ENCODE data around the gene PCDHB1. TPM values are rescaled to one million over a fixed set of nuclear protein-coding genes. Genes with fewer than 3 reads are reported as not detected.
"Not testable (repeated sequence)": the region's sequence is repeated elsewhere in the genome, so short reads cannot be mapped to it uniquely, and the experiment has no call there.

Gene PCDHB1
- total RNA-seq, 2 experiments from 2014 or later = not detected

- CTCF ChIA-PET = interaction anchor here (0.6 to 1.8 kb wide), 2 partner anchors 9 to 345 kb away, joined by 4 to 9 read pairs; no protein-coding TSS in a partner anchor
- Mint-ChIP-seq H3K4me1 (ENCODE audit: low read depth) (no peaks in the 10 kb centered on the region), H3K36me3 (ENCODE audit: low read depth) (peaks cover 13% of the 10 kb centered on the region), H3K4me3 (peak within 1 kb of the TSS; percentile 28), H3K27ac (no peak within 1 kb of the TSS), H3K27me3 (ENCODE audit: low read depth) (peaks cover 34% of the 10 kb centered on the region), H3K9me3 (peaks cover 21% of the 10 kb centered on the region)
- DNase-seq = peak; percentile 26
- intact Hi-C loops (cut with micrococcal nuclease) = no loop called here
Measured at GRCh38 chr5:141094481-141095262, 43.5 kb downstream of the PCDHB1 start, which contains the start of gene PCDHB2. Gene PCDHB2, plus strand, starts transcription at chr5:141094615. Its CDS starts 176 bp downstream, at chr5:141094791.

GRCh38 chr5:141095263-141095641 lies 44.1 kb downstream of the PCDHB1 start:
- H3K36me3 Mint-ChIP-seq (ENCODE audit: low read depth) = peaks cover 13% of the 10 kb centered on the region
- H3K4me1 Mint-ChIP-seq (ENCODE audit: low read depth) = no peaks in the 10 kb centered on the region
- H3K27ac Mint-ChIP-seq = no peak overlapping the region
- H3K9me3 Mint-ChIP-seq = peaks cover 21% of the 10 kb centered on the region
- CTCF ChIA-PET = interaction anchor here (1.8 kb wide), 1 partner anchor 9 kb away, joined by 9 read pairs; no protein-coding TSS in a partner anchor
- intact Hi-C loops (cut with micrococcal nuclease) = no loop called here
- H3K27me3 Mint-ChIP-seq (ENCODE audit: low read depth) = peaks cover 38% of the 10 kb centered on the region
- DNase-seq = no peak
- H3K4me3 Mint-ChIP-seq = no peak overlapping the region

GRCh38 chr5:141096181-141096580 lies 45.0 kb downstream of the PCDHB1 start:
- H3K9me3 Mint-ChIP-seq = peaks cover 30% of the 10 kb centered on the region
- H3K36me3 Mint-ChIP-seq (ENCODE audit: low read depth) = peaks cover 17% of the 10 kb centered on the region
- H3K27me3 Mint-ChIP-seq (ENCODE audit: low read depth) = peaks cover 43% of the 10 kb centered on the region
- H3K4me1 Mint-ChIP-seq (ENCODE audit: low read depth); H3K4me3 Mint-ChIP-seq; DNase-seq; CTCF ChIA-PET; H3K27ac Mint-ChIP-seq; intact Hi-C loops (cut with micrococcal nuclease): not testable (repeated sequence)

GRCh38 chr5:141096586-141096985 lies 45.4 kb downstream of the PCDHB1 start:
- CTCF ChIA-PET; DNase-seq; H3K4me3 Mint-ChIP-seq; intact Hi-C loops (cut with micrococcal nuclease); H3K4me1 Mint-ChIP-seq (ENCODE audit: low read depth); H3K27ac Mint-ChIP-seq: not testable (repeated sequence)
- Mint-ChIP-seq H3K9me3 (peaks cover 32% of the 10 kb centered on the region), H3K27me3 (ENCODE audit: low read depth) (peaks cover 47% of the 10 kb centered on the region), H3K36me3 (ENCODE audit: low read depth) (peaks cover 17% of the 10 kb centered on the region)

GRCh38 chr5:141100243-141100805 lies 49.1 kb downstream of the PCDHB1 start, which contains the start of gene PCDHB3:
Gene PCDHB3, plus strand, starts transcription at chr5:141100473. Its CDS starts 177 bp downstream, at chr5:141100650.
- peaks cover 16% of the 10 kb centered on the region for H3K36me3 Mint-ChIP-seq (ENCODE audit: low read depth)
- CTCF ChIA-PET = interaction anchor here (1.2 kb wide), 1 partner anchor 15 kb away, joined by 3 read pairs; no protein-coding TSS in a partner anchor
- H3K4me3 Mint-ChIP-seq = no peak within 1 kb of the TSS
- peaks cover 2% of the 10 kb centered on the region for H3K4me1 Mint-ChIP-seq (ENCODE audit: low read depth)
- peak; percentile 70 for DNase-seq
- H3K9me3 Mint-ChIP-seq = peaks cover 21% of the 10 kb centered on the region
- H3K27ac Mint-ChIP-seq = no peak within 1 kb of the TSS
- intact Hi-C loops (cut with micrococcal nuclease) = no loop called here
- peaks cover 42% of the 10 kb centered on the region for H3K27me3 Mint-ChIP-seq (ENCODE audit: low read depth)

- H3K9me3 Mint-ChIP-seq = peaks cover 16% of the 10 kb centered on the region
- no peak overlapping the region for H3K27ac Mint-ChIP-seq
- DNase-seq = no peak
- peaks cover 36% of the 10 kb centered on the region for H3K27me3 Mint-ChIP-seq (ENCODE audit: low read depth)
- H3K36me3 Mint-ChIP-seq (ENCODE audit: low read depth) = peaks cover 10% of the 10 kb centered on the region
- peaks cover 2% of the 10 kb centered on the region for H3K4me1 Mint-ChIP-seq (ENCODE audit: low read depth)
- intact Hi-C loops (cut with micrococcal nuclease) = no loop called here
- H3K4me3 Mint-ChIP-seq = no peak overlapping the region
- CTCF ChIA-PET = interaction anchor here (1.2 kb wide), 1 partner anchor 15 kb away, joined by 3 read pairs; no protein-coding TSS in a partner anchor
Measured at GRCh38 chr5:141101059-141101458, 49.9 kb downstream of the PCDHB1 start.

- DNase-seq; H3K27ac Mint-ChIP-seq; H3K4me3 Mint-ChIP-seq; intact Hi-C loops (cut with micrococcal nuclease); H3K4me1 Mint-ChIP-seq (ENCODE audit: low read depth); CTCF ChIA-PET: not testable (repeated sequence)
- peaks cover 36% of the 10 kb centered on the region for H3K27me3 Mint-ChIP-seq (ENCODE audit: low read depth)
- H3K36me3 Mint-ChIP-seq (ENCODE audit: low read depth) = peaks cover 10% of the 10 kb centered on the region
- H3K9me3 Mint-ChIP-seq = peaks cover 15% of the 10 kb centered on the region
Measured at GRCh38 chr5:141102070-141102469, 50.9 kb downstream of the PCDHB1 start.

GRCh38 chr5:141102471-141102870 lies 51.3 kb downstream of the PCDHB1 start:
- Mint-ChIP-seq H3K9me3 (peaks cover 15% of the 10 kb centered on the region), H3K27me3 (ENCODE audit: low read depth) (peaks cover 38% of the 10 kb centered on the region), H3K36me3 (ENCODE audit: low read depth) (peaks cover 11% of the 10 kb centered on the region)
- CTCF ChIA-PET; H3K27ac Mint-ChIP-seq; intact Hi-C loops (cut with micrococcal nuclease); DNase-seq; H3K4me1 Mint-ChIP-seq (ENCODE audit: low read depth); H3K4me3 Mint-ChIP-seq: not testable (repeated sequence)

GRCh38 chr5:141105350-141105749 lies 54.2 kb downstream of the PCDHB1 start:
- Mint-ChIP-seq H3K4me3 (no peak overlapping the region), H3K36me3 (ENCODE audit: low read depth) (peaks cover 10% of the 10 kb centered on the region), H3K4me1 (ENCODE audit: low read depth) (peaks cover 1% of the 10 kb centered on the region), H3K27me3 (ENCODE audit: low read depth) (peaks cover 28% of the 10 kb centered on the region), H3K9me3 (peaks cover 14% of the 10 kb centered on the region), H3K27ac (no peak overlapping the region)
- DNase-seq = no peak
- intact Hi-C loops (cut with micrococcal nuclease) = no loop called here
- CTCF ChIA-PET = no interaction called here

Other genes with a start within 250 kb of the PCDHB1 start
- gene PCDHA4, start 244.3 kb upstream of the PCDHB1 start, total RNA-seq = not detected
- not detected for gene PCDHA5, start 229.8 kb upstream of the PCDHB1 start, total RNA-seq
- not detected for gene PCDHA6, start 223.4 kb upstream of the PCDHB1 start, total RNA-seq
- not detected for gene PCDHA7, start 217.1 kb upstream of the PCDHB1 start, total RNA-seq
- gene PCDHA8, start 210.2 kb upstream of the PCDHB1 start, total RNA-seq = not detected
- gene PCDHA9, start 203.0 kb upstream of the PCDHB1 start, total RNA-seq = not detected
- gene PCDHA10, start 195.5 kb upstream of the PCDHB1 start, total RNA-seq = not detected
- not detected for gene PCDHA11, start 182.4 kb upstream of the PCDHB1 start, total RNA-seq
- gene PCDHA12, start 176.1 kb upstream of the PCDHB1 start, total RNA-seq = not detected
- gene PCDHA13, start 169.2 kb upstream of the PCDHB1 start, total RNA-seq = not detected
- gene PCDHAC1, start 125.1 kb upstream of the PCDHB1 start, total RNA-seq = not detected
- not detected for gene PCDHAC2, start 84.9 kb upstream of the PCDHB1 start, total RNA-seq
- not detected for gene PCDHB2, start 43.2 kb downstream of the PCDHB1 start, total RNA-seq
- gene PCDHB3, start 49.1 kb downstream of the PCDHB1 start, total RNA-seq = not detected
- gene PCDHB4, start 70.4 kb downstream of the PCDHB1 start, total RNA-seq = not detected
- gene PCDHB5, start 83.8 kb downstream of the PCDHB1 start, total RNA-seq = not detected
- not detected for gene PCDHB6, start 98.7 kb downstream of the PCDHB1 start, total RNA-seq
- not detected for gene PCDHB7, start 121.3 kb downstream of the PCDHB1 start, total RNA-seq
- not detected for gene PCDHB8, start 126.4 kb downstream of the PCDHB1 start, total RNA-seq
- gene PCDHB16, start 131.0 kb downstream of the PCDHB1 start, total RNA-seq = not detected
- not detected for gene PCDHB9, start 135.8 kb downstream of the PCDHB1 start, total RNA-seq
- gene PCDHB10, start 141.0 kb downstream of the PCDHB1 start, total RNA-seq = not detected
- not detected for gene PCDHB11, start 148.3 kb downstream of the PCDHB1 start, total RNA-seq
- not detected for gene PCDHB12, start 157.3 kb downstream of the PCDHB1 start, total RNA-seq
- gene PCDHB13, start 162.5 kb downstream of the PCDHB1 start, total RNA-seq = not detected
- gene PCDHB14, start 172.0 kb downstream of the PCDHB1 start, total RNA-seq = not detected
- not detected for gene PCDHB15, start 194.0 kb downstream of the PCDHB1 start, total RNA-seq